ENCODE data around the gene ARHGAP6.
A peak's percentile ranks its signal among the peaks of the same experiment; 100 is the strongest.
"Not testable (repeated sequence)": the region's sequence is repeated elsewhere in the genome, so short reads cannot be mapped to it uniquely, and the experiment has no call there.

Gene ARHGAP6

GRCh38 chrX:11579636-11580600, 85.8 kb downstream of the ARHGAP6 start:
- DNase-seq (ENCODE audit: low read depth, low spot score): no peak

DNA sequence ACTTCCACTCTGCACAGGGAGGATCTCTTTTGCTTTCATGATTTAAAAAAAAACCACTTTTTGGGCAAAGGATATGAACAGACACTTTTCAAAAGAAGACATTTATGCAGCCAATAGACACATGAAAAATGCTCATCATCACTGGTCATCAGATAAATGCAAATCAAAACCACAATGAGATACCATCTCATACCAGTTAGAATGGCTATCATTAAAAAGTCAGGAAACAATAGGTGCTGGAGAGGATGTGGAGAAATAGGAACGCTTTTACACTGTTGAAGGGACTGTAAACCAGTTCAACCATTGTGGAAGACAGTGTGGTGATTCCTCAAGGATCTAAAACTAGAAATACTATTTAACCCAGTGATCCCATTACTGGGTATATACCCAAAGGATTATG, 87.4 kb downstream of the ARHGAP6 start:
- DNase-seq (ENCODE audit: low read depth, low spot score): not testable (repeated sequence)

GRCh38 chrX:11577603-11578002, 88.1 kb downstream of the ARHGAP6 start:
- DNase-seq (ENCODE audit: low read depth, low spot score): no peak

DNA sequence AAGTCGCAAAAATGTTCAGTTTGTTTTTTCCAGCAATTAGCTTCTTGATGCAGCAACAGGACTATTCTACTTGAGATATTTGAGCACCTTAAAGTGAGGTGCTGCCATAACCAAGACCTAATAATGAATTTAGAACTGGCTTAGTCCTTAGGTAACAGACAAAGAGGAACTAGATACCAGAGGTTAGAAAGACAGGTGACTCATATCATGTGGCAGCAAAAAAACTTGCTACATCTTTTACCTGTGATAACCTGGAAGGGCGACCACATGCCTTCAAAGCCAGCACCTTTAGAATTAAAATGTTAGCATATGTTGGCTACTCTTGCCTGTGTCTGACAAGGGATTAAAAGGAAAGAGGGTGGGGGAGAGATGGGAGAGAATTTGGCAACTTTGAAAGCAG, 90.4 kb downstream of the ARHGAP6 start:
- no peak for DNase-seq (ENCODE audit: low read depth, low spot score)

- no peak for DNase-seq (ENCODE audit: low read depth, low spot score)
These were observed 98.0 kb downstream of the ARHGAP6 start for GRCh38 chrX:11567528-11568220.

- no peak for DNase-seq (ENCODE audit: low read depth, low spot score)
These were observed 98.9 kb downstream of the ARHGAP6 start for GRCh38 chrX:11566789-11567188.

GRCh38 chrX:11566173-11566572, 99.5 kb downstream of the ARHGAP6 start:
- no peak for DNase-seq (ENCODE audit: low read depth, low spot score)

DNA sequence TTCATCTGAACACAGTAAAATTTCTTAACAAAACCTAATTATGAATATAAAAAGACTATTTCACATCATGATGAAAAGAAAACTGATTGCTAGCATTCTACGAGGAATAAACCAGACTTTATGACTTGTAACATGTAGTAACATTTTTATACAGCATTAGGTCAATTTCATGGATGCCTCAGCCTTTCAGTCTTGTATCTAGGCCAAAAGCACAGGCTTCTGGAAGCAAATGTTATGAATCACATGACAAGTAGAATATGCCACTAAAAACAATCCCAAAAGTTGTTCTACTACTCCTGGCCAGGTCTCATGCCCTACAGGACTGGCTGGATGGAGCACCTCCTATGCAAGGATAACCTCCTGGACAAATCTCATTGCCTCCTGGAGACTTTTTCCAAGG, 101.2 kb downstream of the ARHGAP6 start:
- DNase-seq (ENCODE audit: low read depth, low spot score): no peak

GRCh38 chrX:11562570-11562969, 103.2 kb downstream of the ARHGAP6 start:
- DNase-seq (ENCODE audit: low read depth, low spot score): no peak

DNA sequence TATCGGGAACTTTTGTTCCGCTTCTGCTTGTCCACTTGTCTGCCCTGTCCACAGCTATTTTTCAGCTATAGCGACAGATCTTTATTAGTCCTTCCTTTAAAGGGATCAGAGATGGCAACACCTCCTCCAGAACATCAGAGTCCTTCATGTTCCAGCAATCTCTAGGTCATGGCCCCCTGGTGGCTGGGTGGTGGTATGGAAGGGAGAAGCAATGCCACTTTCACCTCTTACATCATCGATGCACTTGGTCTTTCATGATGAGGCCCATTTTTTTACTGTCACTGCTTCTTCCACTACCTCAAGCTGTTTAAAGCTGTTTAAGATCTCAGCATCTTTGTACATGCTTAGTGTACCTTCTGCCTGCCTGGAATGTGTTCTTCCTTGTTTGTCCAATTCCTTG, 106.7 kb downstream of the ARHGAP6 start:
- peak; percentile 10 for DNase-seq (ENCODE audit: low read depth, low spot score)

GRCh38 chrX:11557120-11557519, 108.6 kb downstream of the ARHGAP6 start:
- no peak for DNase-seq (ENCODE audit: low read depth, low spot score)

- DNase-seq (ENCODE audit: low read depth, low spot score): no peak
These were observed 110.0 kb downstream of the ARHGAP6 start for GRCh38 chrX:11555759-11556158.

DNA sequence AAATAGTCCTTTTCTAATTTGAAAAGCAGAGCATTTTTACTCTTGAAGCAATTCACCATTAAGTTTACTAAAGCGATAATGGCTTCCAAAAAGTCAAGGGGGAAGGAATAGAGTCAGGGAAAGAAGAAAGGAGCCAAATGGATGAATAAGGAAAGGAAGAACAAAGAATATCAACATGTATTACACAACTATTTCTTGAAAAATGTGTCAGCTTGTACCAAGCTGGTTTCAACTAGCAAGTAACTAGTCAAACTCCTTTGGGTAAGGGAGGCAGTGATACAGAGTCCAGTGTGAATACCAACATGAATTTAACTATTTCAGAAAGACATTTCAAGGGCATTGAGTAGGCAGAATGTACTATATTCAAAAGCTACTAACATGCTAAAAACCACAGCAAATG, 112.1 kb downstream of the ARHGAP6 start:
- no peak for DNase-seq (ENCODE audit: low read depth, low spot score)

DNA sequence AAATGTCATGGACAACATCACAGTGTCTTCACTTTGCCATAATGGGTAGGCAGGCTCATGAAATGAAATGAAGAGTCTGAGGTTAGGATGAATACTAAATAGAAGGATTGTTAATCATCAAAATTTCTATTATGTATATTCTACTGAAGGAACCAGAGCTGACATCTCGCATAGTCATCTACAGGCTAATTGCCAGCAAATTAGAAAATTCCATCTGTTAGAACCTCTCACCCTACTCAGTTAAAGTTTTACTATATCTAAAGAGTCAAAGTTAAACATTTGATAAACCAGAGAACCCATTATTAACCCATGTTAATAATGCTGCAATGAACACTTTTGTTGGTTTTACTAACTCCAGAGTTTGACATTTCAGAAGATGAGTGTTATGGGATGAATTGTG, 114.6 kb downstream of the ARHGAP6 start:
- no peak for DNase-seq (ENCODE audit: low read depth, low spot score)

DNA sequence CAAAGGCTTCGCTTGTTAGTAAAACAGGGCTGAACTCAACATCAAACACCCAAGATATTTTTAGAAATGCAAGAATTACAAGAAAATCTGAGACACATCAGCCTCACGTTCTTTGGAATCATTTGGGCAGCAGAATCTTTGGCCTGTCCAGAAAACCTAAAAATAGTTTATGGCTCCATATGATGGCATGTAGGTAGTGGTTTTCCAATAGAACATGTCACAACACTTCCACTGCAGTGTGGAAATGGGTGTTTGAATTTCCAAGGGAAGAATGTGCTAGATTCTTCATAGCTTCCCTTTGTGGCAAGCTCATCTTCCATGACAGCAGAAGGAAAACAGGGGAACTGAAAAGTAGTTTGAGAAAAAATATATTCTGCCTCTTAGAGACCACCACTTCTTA, 118.8 kb downstream of the ARHGAP6 start:
- no peak for DNase-seq (ENCODE audit: low read depth, low spot score)

- no peak for DNase-seq (ENCODE audit: low read depth, low spot score)
These were observed 122.5 kb downstream of the ARHGAP6 start for GRCh38 chrX:11543249-11543648.

GRCh38 chrX:11541510-11541909, 124.2 kb downstream of the ARHGAP6 start:
- no peak for DNase-seq (ENCODE audit: low read depth, low spot score)

- no peak for DNase-seq (ENCODE audit: low read depth, low spot score)
These were observed 125.0 kb downstream of the ARHGAP6 start for GRCh38 chrX:11540532-11541377.

DNA sequence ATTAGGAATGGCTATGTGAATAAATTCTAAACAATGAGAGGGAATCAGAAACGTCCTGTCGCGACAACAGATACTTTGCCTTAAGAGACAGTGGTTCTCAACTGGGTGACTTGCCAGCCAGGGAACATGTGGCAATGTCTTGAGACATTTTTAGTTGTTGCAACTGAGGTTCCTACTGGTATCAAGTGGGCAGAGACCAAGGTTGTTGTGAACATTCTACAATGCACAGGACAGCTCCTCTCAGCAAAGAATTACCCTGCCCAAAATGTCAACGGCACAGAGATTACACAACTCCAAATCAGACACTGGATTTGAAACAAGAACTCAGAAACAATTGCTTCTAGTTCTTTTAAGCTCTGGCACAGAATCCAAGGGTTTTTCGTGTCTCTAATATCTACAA, 128.6 kb downstream of the ARHGAP6 start:
- DNase-seq (ENCODE audit: low read depth, low spot score): no peak

GRCh38 chrX:11535156-11535919, 130.4 kb downstream of the ARHGAP6 start:
- DNase-seq (ENCODE audit: low read depth, low spot score): no peak

GRCh38 chrX:11533199-11533651, 132.5 kb downstream of the ARHGAP6 start:
- no peak for DNase-seq (ENCODE audit: low read depth, low spot score)
